NAMALWA (cell line): ENCODE results near the gene KCNK17.
"Not testable (repeated sequence)": the region's sequence is repeated elsewhere in the genome, so short reads cannot be mapped to it uniquely, and the experiment has no call there.

Experiments
- DNase-seq: peaks from one replicate; pipeline ENCODE4 v3.0.0-alpha.2; 2015; ENCODE audit warnings: low spot score

The KCNK17 gene

DNA sequence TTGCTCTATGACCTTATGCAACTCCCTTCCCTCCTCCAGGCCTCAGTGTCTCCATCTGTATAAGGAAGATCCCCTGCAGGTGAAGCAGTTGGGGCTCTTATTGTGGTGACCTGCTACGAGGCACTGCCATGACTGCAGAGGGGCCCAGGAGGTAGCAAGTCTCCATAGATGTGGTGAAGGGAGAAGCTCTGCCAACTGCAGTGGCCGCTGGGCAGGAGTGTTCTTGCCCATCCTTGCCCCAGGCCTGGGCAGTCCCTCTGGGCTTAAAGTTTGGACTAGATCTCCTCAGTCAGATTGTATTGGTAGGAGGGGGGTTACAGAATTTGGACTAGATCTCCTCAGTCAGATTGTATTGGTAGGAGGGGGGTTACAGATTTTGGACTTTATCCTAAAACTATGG, 12.2 kb downstream of the KCNK17 start:
- DNase-seq: no peak

DNA sequence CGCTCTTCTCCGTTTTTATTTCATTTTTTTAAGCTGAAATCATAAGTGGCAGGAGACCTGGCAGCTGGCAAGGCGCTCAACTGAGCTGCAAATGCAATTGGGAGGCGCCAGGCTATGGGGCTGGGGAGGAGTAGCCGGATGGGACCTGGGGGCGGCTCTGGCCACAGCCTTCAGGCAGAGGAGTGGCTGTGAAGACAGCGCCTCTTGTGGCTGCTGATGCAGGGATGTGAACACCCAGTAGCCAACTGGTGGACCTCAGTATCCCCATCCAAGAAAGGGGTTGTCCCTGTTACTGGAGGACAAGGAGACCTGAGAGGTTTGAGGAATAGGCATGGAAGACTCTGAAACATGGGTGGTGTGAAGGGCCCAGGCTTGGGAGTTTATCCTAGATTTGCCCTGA, 12.6 kb downstream of the KCNK17 start:
- DNase-seq: peak; percentile 21

- no peak for DNase-seq
Observed at GRCh38 chr6:39300739-39301138, 13.5 kb downstream of the KCNK17 start.

DNA sequence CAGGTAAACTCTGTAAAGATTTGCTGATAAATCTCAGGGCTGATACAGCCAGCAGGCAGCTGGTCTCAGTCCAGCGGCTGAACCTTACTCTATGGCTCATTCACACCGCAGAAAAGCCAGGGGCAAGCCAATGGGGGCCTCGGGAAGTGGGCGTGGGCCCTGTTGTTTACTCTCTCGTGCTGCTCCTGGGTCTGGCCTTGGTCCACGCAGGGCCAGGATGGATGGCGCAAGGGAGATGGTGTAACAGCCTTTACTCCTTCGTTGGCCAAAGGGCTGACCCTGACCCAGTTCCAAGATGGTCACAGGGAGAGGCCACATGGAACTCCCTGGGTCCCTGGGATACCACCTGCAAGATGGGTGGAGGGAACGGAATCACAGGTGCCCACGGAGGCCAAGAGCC, 16.2 kb downstream of the KCNK17 start:
- DNase-seq: no peak

- DNase-seq: no peak
Observed at GRCh38 chr6:39296745-39297640, 17.2 kb downstream of the KCNK17 start.

DNA sequence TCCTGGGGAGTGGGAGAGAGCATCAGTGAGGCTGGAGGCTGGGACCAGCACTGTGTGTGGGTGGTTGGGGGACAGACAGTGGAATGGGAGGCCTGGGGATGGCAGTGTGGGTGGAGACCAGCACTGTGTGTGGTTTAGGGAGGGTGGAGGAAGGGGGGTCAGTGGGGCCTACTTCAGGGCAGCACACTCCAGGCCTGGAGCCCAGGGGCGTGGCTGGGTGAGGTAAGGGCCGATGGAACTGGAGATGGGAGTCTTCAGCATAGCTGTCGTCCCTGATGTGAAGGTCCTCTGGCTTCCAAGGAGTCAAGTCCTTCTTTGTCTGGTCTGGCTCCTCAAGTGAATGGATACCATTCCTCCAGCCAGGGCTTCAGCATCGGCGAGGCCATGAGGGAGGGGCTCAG, 18.6 kb downstream of the KCNK17 start:
- DNase-seq: no peak

GRCh38 chr6:39294899-39295298, 19.3 kb downstream of the KCNK17 start:
- DNase-seq: no peak

- DNase-seq: no peak
Observed at GRCh38 chr6:39294133-39294532, 20.1 kb downstream of the KCNK17 start.

GRCh38 chr6:39292637-39293036, 21.6 kb downstream of the KCNK17 start:
- DNase-seq: no peak

DNA sequence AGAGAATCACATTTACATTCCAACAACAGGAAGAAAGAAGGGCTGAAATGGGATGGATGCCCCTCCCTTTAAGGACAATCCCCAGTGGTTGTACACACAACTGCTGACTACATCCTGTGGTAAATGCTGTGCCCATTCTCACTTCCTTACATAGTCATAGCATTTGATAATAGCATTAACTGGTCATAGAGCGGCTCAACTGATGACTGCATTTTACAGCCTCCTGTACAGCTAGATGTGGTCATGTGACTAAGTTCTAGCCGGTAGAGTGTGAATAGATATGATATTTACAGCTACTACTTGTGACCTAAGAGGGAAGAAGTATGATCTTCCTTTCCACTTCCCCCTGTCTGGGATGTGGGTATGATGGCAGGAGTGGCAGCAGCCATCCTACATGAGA, 24.7 kb downstream of the KCNK17 start:
- DNase-seq: no peak

DNA sequence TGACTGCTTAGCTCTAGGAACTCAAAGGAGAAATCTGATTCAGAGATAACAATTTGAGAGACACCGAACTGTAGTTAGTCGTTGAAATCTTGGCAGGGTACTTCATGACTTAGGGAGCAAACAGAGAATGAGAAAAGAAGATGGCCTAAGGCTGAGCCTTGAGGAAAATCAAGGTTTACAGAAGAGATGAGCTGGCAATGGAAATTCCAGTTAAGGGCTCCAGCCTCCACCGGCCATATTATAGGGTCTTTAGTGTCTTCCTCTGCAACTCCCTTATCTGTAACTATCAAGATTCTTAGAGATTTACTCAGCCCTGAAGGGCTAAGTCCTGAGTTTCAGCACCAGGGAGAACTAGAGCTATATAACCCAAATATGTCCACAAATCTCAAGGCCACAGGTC, 26.6 kb downstream of the KCNK17 start:
- no peak for DNase-seq

- DNase-seq: not testable (repeated sequence)
Observed at GRCh38 chr6:39286596-39286995, 27.6 kb downstream of the KCNK17 start.

GRCh38 chr6:39282774-39283173, 31.4 kb downstream of the KCNK17 start:
- no peak for DNase-seq

- DNase-seq: no peak
Observed at GRCh38 chr6:39281312-39281980, 32.8 kb downstream of the KCNK17 start.

GRCh38 chr6:39280247-39280731, 33.9 kb downstream of the KCNK17 start:
- no peak for DNase-seq

DNA sequence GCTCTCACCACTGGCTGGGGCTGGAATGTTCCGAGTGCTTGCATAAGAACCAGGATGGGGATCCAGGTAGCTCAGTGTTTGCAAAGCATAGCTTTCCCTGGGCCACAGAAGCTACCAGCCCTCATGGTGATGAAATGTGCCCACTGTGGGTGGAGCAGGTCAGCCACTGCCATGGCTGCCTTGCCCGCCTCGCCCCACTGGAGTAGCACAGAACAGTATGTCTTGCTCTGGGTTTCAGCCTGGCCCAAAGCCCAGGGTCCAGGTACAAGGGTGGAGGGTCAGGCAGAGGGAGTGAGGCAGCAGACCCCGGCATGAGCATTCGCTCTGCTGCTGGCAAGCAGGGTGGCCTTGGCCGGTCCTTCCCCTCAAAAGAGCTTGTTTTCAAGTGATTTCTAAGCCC, 34.7 kb downstream of the KCNK17 start:
- no peak for DNase-seq

GRCh38 chr6:39276379-39276995, 37.7 kb downstream of the KCNK17 start:
- DNase-seq: no peak

- DNase-seq: no peak
Observed at GRCh38 chr6:39274903-39275302, 39.3 kb downstream of the KCNK17 start.

- DNase-seq: no peak
Observed at GRCh38 chr6:39274471-39274870, 39.7 kb downstream of the KCNK17 start.

DNA sequence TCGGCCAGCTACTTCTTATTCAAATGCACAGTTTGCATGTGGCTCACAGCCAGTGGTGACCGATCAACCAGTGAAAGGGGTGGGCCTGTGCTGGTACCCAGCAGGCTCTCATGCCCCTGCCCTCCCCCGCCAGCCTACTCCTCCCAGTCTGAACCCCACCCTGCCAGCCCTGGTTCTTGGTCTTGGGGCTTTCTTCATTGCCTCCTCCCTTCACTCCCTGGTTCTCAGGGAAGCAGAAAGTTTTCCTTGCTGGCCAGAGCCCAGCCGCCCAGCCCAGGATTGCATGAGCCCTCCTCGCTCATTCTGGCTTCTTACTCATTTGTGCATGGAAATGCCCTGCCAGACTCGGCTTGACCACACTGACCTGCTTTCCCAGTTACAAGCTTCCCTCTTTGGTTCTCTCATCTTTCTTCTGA, 40.8 kb downstream of the KCNK17 start:
- DNase-seq: no peak

- DNase-seq: no peak
Observed at GRCh38 chr6:39269961-39270360, 44.3 kb downstream of the KCNK17 start.

DNA sequence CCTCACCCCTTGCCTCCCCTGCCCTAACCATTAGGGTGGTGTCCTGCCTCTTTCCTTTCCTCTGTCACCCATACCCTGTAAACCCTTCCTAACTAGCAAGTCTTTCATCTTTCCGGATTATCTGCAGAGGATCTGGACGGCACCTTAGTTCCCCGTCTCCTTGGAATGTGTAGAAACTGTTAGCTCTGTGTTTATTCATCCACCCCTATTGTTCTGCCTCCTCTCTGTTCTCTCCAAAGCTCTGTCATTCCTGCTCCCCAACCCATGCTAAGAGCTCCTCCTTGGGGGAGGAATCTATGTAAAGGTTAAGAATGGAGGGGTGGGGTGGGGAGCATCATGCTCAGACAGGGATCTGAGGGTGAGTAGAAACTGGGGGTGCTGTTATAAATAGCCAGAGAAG, 45.5 kb downstream of the KCNK17 start:
- no peak for DNase-seq

GRCh38 chr6:39268171-39268570, 46.0 kb downstream of the KCNK17 start:
- no peak for DNase-seq
